ENCODE data around the gene FBXO47.

The FBXO47 gene

GRCh38 chr17:38919316-38920078 is 47.7 kb downstream of the FBXO47 start:
- no peak for TF ChIP-seq CTCF (IDR thresholded peaks at IDR 0.05; ENCODE audit: borderline replicate concordance, insufficient read depth, low read depth, low read length)
- no peak overlapping the region for H3K4me3 ChIP-seq (ENCODE audit: low read depth, low read length)

GRCh38 chr17:38918916-38919315 is 48.3 kb downstream of the FBXO47 start:
- H3K4me3 ChIP-seq (ENCODE audit: low read depth, low read length): no peak overlapping the region
- TF ChIP-seq CTCF (IDR thresholded peaks at IDR 0.05; ENCODE audit: borderline replicate concordance, insufficient read depth, low read depth, low read length): no peak

GRCh38 chr17:38918129-38918913 is 48.9 kb downstream of the FBXO47 start:
- TF ChIP-seq CTCF (IDR thresholded peaks at IDR 0.05; ENCODE audit: borderline replicate concordance, insufficient read depth, low read depth, low read length): no peak
- no peak overlapping the region for H3K4me3 ChIP-seq (ENCODE audit: low read depth, low read length)

- H3K4me3 ChIP-seq (ENCODE audit: low read depth, low read length): no peak overlapping the region
- no peak for TF ChIP-seq CTCF (IDR thresholded peaks at IDR 0.05; ENCODE audit: borderline replicate concordance, insufficient read depth, low read depth, low read length)
These were observed 49.9 kb downstream of the FBXO47 start for GRCh38 chr17:38917259-38917658.

GRCh38 chr17:38916771-38917170 is 50.4 kb downstream of the FBXO47 start:
- no peak for TF ChIP-seq CTCF (IDR thresholded peaks at IDR 0.05; ENCODE audit: borderline replicate concordance, insufficient read depth, low read depth, low read length)
- H3K4me3 ChIP-seq (ENCODE audit: low read depth, low read length): no peak overlapping the region

- H3K4me3 ChIP-seq (ENCODE audit: low read depth, low read length): no peak overlapping the region
- TF ChIP-seq CTCF (IDR thresholded peaks at IDR 0.05; ENCODE audit: borderline replicate concordance, insufficient read depth, low read depth, low read length): no peak
These were observed 51.6 kb downstream of the FBXO47 start for GRCh38 chr17:38915639-38915995.
